Subcutaneous preadipocyte (primary cell): ENCODE results near the gene SPRR1A. TPM values are rescaled to one million over a fixed set of nuclear protein-coding genes. Genes with fewer than 3 reads are reported as not detected.

Source experiments
- small RNA-seq: library from RNA; depleted of rRNA; stranded (forward); fragments of <200 nt; gene quantifications from one replicate; pipeline ENCODE3, GENCODE V24; 2012
- total RNA-seq: library from RNA; depleted of rRNA; stranded (reverse); fragments of >200 nt; gene quantifications from 2 replicates; pipeline ENCODE4 v1.2.3, GENCODE V29; 2012

SPRR1A gene, protein sequence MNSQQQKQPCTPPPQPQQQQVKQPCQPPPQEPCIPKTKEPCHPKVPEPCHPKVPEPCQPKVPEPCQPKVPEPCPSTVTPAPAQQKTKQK
- not detected in 2 replicates for total RNA-seq

GRCh38 chr1:152983743-152984142, at the start of gene SPRR1A:
TSS of gene SPRR1A (plus strand) at chr1:152984081. CDS start at chr1:152985231, 1,150 bp downstream.

DNA sequence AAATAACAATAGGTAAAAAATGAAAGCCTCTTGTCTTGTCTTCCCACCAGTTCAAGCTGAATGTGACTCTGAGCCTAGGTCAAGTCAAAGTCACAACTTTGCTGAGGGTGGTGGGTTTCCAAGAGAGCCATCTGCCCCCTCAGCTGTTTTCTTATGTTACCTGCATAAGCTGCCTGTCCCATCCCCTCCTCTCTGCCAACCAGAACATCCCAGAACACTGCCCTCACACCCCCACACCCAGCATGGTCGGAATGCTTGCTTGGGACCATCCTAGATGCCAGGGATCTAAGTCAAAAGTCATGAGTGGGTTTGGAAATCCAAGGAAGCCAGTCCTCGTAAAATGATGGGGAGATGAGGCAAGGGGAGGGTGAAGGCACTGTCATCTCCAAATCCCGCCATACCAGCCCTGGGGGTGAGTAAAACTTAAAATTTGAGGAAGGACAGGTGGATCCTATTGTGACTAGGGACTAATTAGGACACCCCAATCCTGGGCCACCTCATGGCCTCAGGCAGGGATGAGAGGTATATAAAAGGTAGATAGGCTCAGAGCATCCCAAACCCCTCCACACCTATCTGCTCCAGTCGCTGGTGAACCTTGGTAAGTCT, 37.1 kb upstream of the SPRR1A start, which contains the start of gene SPRR5:
TSS of gene SPRR5 (plus strand) at position 556 of the 606 bp plus-strand sequence. CDS start 1,349 bp downstream, outside the sequence.

GRCh38 chr1:152970495-152970894, 13.4 kb upstream of the SPRR1A start, which contains the start of gene SPRR4:
TSS of gene SPRR4 (plus strand) at chr1:152970648. CDS start at chr1:152971891, 1,243 bp downstream.

DNA sequence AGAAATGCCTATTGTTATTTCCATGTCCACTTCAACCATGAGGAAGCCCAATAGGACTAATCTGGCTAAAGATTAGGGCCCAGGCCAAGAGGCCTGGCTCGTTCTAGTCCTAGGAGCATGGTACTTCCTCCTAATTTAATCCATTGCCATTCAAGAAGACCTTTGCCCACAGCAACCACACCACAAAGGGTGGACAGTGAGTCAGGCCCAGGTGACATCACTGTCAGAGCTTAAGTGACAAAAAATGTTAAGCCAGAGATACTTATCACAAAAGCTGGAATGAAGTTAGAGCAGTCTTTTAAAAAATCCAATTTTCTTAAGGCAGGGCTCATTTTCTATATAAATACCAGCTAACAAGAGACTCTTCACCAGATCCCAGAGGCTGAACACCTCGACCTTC, 17.5 kb downstream of the SPRR1A start, which contains the start of gene SPRR3:
TSS of gene SPRR3 (plus strand) at position 368 of the 400 bp plus-strand sequence. CDS start 1,272 bp downstream, outside the sequence.

DNA sequence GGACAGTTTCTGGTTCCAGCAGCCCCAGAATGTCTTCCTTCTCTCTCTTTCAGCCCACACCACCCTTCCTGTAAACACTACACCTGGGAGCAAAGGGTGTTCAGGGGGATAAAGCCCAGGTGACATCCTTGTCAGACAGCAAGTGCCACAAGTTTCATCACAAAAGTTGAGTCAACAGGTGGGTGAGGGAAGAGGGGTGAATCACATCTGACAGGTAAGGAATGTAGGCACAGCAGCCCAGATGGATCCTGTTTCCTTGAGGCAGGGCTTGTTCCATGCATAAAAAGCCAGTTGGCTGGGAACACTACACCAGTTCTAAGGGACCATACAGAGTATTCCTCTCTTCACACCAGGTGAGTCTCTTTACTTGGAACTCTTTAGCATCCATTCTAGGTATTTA, 47.0 kb downstream of the SPRR1A start, which contains the start of gene SPRR1B:
TSS of gene SPRR1B (plus strand) at position 309 of the 400 bp plus-strand sequence. CDS start 1,143 bp downstream, outside the sequence.

Small RNA genes lying within 50 kb of the gene (small RNA-seq; reads per million reads assigned to genes)
- gene AL356867.1: not detected
- gene RF00322: not detected
- not detected for gene SPRR1A

Other genes starting within 250 kb of the SPRR1A start
- gene KPRP, start 226.1 kb upstream of the SPRR1A start, total RNA-seq: not detected in 2 replicates
- gene LCE1F, start 208.9 kb upstream of the SPRR1A start, total RNA-seq: not detected in 2 replicates
- gene LCE1E, start 197.8 kb upstream of the SPRR1A start, total RNA-seq: 0.37 TPM in 1 of 2 replicates, not detected in the other
- gene LCE1D, start 187.4 kb upstream of the SPRR1A start, total RNA-seq: not detected in 2 replicates
- gene LCE1C, start 177.4 kb upstream of the SPRR1A start, total RNA-seq: not detected in 2 replicates
- not detected in 2 replicates for gene LCE1B, start 172.1 kb upstream of the SPRR1A start, total RNA-seq
- gene LCE1A, start 156.6 kb upstream of the SPRR1A start, total RNA-seq: not detected in 2 replicates
- not detected in 2 replicates for gene LCE6A, start 141.2 kb upstream of the SPRR1A start, total RNA-seq
- not detected in 2 replicates for gene LCE7A, start 124.1 kb upstream of the SPRR1A start, total RNA-seq
- 0.37 TPM in 1 of 2 replicates, not detected in the other for gene SMCP, start 105.8 kb upstream of the SPRR1A start, total RNA-seq
- gene IVL, start 75.5 kb upstream of the SPRR1A start, total RNA-seq: under 0.01 TPM in 1 of 2 replicates, not detected in the other
- gene SPRR5, start 36.9 kb upstream of the SPRR1A start, total RNA-seq: not detected in 2 replicates
- not detected in 2 replicates for gene SPRR4, start 13.4 kb upstream of the SPRR1A start, total RNA-seq
- gene SPRR3, start 17.7 kb downstream of the SPRR1A start, total RNA-seq: not detected in 2 replicates
- not detected in 2 replicates for gene SPRR1B, start 47.1 kb downstream of the SPRR1A start, total RNA-seq
- not detected in 2 replicates for gene SPRR2D, start 57.0 kb downstream of the SPRR1A start, total RNA-seq
- gene SPRR2A, start 73.4 kb downstream of the SPRR1A start, total RNA-seq: not detected in 2 replicates
- gene SPRR2B, start 87.5 kb downstream of the SPRR1A start, total RNA-seq: not detected in 2 replicates
- not detected in 2 replicates for gene SPRR2E, start 110.4 kb downstream of the SPRR1A start, total RNA-seq
- not detected in 2 replicates for gene SPRR2F, start 129.4 kb downstream of the SPRR1A start, total RNA-seq
- not detected in 2 replicates for gene SPRR2G, start 166.8 kb downstream of the SPRR1A start, total RNA-seq
- gene LELP1, start 219.3 kb downstream of the SPRR1A start, total RNA-seq: not detected in 2 replicates
- gene PRR9, start 233.5 kb downstream of the SPRR1A start, total RNA-seq: not detected in 2 replicates